ENCODE data around the gene SORCS2.

DNA sequence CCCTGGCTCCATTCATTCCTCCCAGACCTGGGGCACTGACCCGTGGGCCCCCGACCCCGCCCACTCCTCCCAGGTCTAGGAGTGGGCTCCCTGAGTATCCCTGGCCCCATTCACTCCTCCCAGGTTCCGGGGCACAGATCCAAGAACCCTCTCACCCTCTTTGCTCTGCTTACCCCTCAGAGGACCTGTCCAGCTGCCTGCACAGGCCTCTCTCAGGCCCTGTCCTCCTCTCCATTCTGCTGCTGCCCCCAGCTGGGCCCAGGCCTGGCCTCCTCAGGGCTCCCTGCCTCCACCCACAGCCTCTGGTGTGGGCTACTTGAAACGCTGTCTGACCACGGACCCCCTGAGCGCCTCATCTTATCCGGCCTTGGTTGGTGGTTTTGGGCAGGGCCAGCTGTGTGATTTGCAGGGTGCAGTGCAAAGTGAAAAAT, 460.1 kb downstream of the SORCS2 start:
- TF ChIP-seq, protein P1, sequence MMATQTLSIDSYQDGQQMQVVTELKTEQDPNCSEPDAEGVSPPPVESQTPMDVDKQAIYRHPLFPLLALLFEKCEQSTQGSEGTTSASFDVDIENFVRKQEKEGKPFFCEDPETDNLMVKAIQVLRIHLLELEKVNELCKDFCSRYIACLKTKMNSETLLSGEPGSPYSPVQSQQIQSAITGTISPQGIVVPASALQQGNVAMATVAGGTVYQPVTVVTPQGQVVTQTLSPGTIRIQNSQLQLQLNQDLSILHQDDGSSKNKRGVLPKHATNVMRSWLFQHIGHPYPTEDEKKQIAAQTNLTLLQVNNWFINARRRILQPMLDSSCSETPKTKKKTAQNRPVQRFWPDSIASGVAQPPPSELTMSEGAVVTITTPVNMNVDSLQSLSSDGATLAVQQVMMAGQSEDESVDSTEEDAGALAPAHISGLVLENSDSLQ (IDR thresholded peaks at IDR 0.05) = no peak
- TF ChIP-seq ZNF384 (IDR thresholded peaks at IDR 0.05) (no peak), FOXA1 (IDR thresholded peaks at IDR 0.05) (no peak), FOXM1 (IDR thresholded peaks at IDR 0.05; ENCODE audit: borderline replicate concordance) (no peak), TARDBP (IDR thresholded peaks at IDR 0.05) (no peak), BHLHE40 (IDR thresholded peaks at IDR 0.05; ENCODE audit: borderline replicate concordance) (no peak), FOXK2 (IDR thresholded peaks at IDR 0.05) (no peak), SP1 (IDR thresholded peaks at IDR 0.05) (no peak), HDGF (IDR thresholded peaks at IDR 0.05; ENCODE audit: borderline replicate concordance) (no peak), NFRKB (IDR thresholded peaks at IDR 0.05) (no peak), ELF4 (IDR thresholded peaks at IDR 0.05) (no peak), SUZ12 (IDR thresholded peaks at IDR 0.05) (no peak)
